GM19438 (cell line): Measurements from ENCODE around the gene DMAC2.
"Not testable (repeated sequence)": the region's sequence is repeated elsewhere in the genome, so short reads cannot be mapped to it uniquely, and the experiment has no call there.

Experiments
- ATAC-seq: cut with Tn5 transposase; IDR thresholded peaks from one replicate; pipeline ENCODE4 v1.9.1; 2021; ENCODE audit warnings: low read depth; ENCODE audit not compliant: unreplicated experiment

Gene DMAC2

DNA sequence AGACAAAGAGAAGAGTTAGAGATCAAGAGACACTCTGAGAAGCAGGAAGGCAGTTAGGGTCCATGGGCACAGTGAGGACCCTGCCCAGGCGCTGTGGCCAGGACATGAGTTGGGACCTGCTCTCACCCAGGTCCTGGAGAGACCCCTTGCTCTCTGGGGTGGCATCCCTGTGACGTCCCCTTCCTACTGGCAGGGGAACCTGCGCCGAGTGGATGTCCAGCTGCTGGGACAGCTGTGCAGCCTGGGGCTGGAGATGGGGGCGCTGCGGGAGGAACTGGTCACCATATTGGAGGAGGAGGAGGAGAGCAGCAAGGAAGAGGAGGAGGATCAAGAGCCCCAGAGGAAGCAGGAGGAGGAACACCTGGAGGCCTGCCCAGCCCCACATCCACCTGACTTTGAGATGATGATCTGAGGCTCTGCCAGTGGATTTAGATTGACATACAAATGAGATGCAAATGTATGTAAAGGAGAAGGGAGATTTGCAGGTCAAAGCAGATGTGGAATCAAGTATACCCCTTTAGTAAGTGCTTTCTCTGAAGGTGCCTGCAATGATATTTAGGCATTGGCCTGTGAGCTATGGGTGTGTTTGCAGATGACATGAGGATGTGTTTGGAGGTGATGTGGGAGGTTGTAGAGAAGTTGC lies 4.2 kb upstream of the DMAC2 start:
- ATAC-seq, result no peak

DNA sequence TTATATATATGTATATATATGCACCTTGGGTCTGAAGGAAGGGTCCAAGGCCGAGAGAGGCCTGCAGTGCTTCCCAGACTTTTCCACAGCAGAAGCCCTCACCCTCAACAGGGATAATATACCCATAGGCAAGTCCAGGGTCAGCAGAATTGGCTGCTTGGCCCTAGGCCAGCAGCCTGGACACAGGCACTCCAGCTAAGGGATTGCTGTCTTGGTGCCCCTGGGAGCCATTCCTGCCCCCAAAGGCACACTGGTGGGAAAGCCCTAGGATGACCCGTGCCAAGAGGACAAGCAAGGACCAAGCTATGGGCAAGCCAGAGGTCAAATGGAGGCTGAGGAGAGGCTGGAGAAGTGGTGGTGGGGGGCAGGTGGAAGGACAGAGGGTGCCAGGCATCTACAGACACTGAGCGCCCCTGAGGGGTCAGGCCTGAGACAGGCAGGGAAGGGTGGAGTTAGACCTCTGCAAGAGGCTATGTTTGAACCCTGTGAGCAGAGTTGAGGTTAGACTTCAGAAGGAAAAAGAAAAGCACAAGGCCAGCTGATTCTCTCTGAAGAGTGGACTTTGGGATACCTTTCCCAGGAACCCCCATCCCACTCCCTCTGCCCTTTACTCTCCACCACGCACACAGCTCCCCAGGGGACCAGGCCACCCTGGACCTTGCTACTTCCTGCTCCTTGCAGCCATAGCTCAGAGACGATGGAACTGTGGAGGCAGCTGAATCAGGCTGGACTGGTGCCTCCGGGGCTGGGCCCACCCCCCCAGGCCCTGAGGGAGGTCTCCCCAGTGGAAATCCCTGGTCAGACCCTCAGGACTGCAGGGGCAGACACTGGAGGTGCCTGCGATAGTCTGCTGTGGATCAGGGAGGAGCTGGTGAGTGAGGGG lies 3.0 kb upstream of the DMAC2 start, which contains the start of gene ERICH4:
TSS of gene ERICH4 (plus strand) at position 684 of the 883 bp plus-strand sequence. CDS start at position 698, 14 bp downstream.
- ATAC-seq, result no peak

DNA sequence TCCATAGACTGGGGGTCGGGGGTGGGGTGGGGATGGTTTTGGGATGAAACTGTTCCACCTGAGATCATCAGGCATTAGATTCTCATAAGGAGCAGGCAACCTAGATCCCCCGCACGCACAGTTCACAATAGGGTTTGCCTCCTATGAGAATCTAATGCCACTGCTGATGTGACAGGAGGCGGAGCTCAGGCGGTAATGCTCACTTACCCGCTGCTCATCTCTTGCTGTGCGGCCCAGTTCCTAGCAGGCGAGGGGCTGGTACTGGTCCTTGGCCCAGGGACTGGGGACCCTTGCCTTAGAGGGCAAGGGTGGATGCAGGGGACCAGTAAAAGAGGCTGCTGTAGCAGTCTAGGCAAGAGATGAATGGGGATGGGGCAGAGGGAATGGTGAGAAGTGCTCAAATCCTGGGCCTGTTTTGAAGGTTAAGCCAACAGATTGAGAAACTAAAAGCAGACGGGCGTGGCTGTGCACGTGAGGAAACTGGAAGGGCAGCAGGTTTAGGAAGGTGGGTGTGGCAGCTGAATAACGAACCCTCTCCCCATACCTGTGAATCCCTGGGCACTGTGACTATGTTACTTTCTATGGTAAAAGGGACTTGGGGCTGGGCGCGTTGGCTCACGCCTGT lies 1.7 kb upstream of the DMAC2 start:
- no peak for ATAC-seq

DNA sequence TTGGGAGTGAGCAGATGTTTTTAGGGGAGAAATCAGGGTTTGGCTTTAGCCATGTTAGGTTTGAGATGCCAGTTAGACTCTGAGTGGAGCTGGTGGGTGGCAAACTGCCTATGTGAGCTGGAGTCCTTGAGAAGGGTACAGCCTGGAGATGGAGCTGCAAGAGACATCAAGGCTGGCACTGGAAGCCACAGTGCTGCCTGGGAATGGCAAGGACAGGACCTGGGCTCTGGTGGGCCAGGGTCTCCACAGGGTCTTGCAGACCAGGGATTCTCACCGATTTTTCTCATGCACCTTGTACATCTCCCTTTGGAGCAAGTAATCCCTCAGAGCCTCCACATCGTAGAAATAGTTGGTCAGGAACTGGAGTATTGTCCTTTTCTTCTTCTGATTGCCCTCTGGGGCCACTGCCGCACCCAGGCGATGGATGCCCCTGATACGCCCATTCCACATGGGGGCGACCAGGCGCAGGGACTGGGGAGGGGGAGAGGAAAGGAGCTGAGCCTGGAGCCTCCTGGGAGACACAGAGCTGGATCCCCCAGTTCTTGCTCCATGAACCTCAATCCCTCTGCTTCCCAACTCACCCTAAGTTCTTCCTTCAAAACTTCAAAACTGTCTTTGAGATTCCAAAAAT lies 1.7 kb downstream of the DMAC2 start:
- no peak for ATAC-seq

DNA sequence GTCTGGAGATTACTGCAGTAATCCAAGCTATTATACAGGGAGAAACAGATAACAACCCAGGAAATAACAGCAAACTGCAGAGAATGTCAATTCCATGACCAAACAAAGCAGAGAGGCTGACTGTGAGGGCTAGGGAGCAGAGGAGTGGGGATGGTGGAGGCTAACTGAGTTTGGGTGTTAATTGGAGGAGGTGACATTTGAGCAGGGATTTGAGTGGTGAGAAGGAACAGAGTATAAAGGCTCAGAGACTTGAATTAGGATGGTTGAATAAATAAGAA lies 3.1 kb downstream of the DMAC2 start:
- ATAC-seq, result no peak

DNA sequence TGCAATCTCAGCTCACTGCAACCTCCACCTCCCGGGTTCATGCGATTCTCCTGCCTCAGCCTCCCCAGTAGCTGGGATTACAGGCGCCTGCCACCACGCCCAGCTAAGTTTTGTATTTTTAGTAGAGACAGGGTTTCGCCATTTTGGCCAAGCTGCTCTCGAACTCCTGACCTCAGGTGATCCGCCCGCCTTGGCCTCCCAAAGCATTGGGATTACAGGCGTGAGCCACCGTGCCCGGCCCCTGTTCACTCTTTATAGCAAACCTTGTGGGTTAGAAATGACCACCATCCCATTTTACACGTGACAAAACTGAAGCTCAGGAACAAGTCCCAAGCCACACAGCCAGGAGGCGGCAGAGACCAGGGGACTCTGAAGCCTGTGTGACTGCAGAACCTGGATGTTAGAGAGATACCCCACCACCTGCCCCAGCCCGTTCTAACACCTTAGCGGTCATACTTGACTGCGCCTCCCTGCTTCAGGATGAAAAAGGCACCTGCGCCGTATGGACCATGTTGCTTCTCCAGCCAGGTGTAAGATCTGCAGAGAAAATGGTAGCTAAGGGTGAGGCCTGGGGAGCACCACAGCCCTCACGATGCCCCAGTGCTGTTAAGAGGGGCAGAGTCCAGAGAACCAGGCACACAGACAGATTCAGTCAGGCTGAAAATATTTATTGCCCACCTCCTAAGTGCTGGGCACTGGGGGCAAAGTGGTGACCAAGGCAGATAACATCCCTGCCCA lies 3.6 kb downstream of the DMAC2 start:
- ATAC-seq, result no peak

DNA sequence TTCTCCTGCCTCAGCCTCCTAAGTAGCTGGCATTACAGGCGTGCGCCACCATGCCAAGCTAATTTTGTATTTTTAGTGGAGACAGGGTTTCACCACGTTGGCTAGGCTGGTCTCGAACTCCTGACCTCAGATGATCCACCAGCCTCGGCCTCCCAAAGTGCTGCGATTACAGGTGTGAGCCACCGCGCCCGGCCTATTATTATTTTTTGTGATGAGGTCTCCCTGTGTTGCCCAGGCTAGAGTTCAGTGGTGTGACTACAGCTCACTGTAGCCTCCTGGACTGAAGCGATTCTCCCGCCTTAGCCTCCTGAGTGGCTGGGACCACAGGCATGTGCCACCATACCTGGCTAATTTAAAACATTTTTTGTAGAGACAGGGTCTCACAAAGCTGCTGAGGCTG lies 4.3 kb downstream of the DMAC2 start:
- not testable (repeated sequence) for ATAC-seq

DNA sequence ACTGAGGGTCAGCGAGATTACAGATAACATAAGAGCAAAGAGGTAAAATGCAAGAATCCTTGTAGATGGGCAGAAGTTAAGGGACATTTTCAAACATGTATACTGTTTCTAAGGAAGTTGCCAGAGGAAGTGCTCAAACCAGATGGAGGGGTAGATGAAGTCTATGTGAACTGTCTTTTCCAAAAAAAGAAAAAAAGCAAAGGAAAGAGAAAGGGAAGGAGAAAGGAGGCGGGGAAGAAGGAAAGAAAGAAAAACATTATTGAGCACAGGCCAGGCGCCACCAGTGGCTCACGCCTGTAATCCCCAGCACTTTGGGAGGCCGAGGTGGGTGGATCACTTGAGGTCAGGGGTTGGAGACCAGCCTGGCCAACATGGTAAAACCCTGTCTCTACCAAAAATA lies 5.3 kb downstream of the DMAC2 start:
- no peak for ATAC-seq

DNA sequence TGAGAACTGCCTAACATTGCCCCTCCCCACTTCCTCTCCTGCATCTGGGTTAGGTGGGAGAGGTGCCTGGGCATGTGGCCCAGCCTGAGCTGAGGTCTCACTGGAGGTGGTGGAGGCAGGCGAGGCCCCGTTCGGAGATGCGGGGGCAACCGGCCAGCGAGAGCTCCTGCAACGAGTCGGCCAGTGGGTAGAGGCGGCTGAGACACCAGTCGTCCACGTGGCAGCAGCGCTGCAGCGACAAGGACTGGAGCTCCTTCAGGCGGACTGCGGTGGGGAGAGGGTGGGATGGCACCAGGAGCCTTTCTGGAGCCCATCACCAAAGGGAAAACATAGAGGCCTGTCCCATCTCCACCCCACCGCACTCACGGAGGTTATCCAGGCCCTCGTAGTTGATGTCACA lies 6.5 kb downstream of the DMAC2 start:
- no peak for ATAC-seq

DNA sequence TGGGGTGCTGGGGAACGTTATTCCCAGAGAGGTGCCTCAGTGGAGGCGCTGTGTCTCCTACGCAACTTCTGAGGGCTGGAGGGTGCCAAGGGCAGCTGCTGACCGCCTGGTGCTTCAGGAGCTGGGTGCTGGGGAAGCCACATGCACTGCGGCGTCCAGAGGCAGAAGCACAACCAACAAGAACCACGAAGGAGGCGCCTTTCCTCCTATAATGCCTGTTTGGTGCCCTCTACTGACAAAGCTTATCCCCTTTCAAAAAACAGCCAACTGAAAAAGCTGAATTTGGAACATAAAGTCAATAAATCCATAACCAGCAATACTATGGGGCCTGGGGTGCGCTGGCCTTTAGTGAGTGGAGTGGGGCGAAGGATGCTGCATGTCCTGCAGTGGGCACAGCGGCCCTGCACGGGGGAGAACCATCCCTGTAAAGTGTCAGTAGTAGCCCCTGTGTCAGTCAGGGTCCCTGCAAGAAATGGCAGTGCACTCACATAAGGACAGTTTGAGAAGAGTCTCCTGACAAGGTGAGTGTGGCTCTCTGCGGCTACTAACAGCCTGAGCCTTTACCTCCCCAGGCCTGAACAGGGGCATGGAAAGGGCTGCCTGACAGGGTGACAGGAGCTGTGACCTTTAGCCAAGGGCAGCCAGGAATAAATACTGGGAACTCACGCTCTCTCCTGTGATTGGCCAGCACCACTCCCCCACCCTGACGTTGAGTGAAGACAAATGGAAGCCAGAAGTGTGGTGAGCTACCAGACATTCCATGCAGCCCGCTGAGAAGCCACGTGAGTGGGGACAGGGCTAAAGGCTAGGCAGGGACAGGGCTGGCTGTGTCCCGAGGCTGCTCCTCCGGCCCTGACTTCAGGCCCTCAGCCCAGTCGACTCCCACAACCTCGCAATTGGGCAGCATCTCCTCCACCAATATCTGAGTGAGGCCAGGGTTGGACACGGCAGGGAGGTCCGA lies 8.0 kb downstream of the DMAC2 start:
- no peak for ATAC-seq

DNA sequence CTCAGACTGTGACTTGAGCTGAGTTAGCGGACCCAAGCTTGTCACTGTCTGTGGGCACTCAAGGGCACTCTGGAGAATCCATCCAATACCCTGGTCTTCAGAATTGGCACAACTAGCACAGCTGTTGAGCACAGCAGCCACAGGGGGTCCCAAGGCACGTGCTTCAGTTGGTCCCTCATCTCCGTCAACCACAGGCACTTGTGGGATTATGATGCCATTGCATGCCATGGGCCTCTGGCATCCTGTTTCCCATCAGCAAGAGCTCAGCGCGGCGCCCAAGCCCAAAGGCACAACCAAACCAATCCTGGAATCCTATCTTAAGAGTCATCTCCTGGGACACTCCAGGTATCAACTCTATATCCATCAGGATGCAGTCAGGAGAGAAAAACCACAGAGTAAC lies 8.8 kb downstream of the DMAC2 start:
- ATAC-seq, result no peak

DNA sequence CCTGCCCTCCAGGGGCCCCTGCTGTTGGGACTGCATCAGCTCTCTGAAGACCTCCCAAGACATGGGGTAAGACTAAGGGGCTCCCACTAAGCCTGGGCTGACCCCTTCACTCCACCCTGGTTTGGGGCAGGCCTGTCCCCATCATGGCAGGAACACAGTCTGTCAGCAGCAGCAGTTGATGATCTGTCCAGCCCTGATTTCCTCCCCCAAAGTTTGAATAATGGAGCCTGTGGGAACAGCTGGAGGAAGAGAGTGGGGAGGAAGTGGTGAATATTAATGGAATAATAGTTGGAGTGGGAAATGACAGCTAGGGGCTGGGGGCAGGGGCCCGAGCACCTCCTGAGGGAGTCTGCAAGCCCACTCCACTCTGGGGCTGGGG lies 11.2 kb downstream of the DMAC2 start:
- no peak for ATAC-seq

DNA sequence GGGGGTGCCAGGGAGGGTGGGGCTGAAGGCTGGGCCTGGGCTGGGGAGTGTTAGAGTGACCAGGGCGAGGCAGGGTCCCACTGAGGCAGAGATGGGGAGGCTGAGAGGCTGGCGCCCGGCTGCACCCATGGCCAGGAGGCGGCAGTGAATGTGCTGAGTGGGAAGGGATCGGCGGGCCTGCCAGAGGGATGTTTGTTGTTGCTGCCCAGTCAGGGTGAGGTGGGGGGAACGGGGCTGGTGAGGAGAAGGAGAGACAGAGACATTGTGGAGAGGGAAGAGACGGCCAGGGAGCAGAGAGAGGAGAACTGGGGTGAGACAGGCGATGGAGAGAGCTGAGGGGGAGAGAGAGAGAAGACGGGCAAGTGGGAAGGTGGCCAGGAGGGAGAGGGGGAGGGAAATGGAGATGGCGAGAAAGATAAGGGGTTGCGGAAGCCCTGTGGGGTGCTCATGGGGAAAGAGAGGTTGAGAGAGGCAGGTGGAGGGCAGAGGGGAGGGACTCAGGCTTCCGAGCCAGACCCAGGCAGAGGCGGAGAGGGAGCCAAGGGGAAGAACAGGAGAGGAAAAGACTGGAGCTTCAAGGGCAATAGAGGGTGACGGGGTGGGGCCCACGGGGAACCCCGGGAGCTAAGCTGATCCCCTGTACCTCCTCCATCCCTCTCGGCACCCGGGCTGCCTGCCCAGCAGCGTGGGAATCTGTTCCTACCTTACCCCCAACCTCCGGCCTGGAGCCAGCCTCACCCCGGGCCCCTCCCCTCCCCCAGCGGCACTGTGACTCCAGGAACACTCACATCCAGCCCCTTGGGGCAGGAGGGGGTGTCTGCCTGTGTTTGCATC lies 11.8 kb downstream of the DMAC2 start:
- no peak for ATAC-seq

DNA sequence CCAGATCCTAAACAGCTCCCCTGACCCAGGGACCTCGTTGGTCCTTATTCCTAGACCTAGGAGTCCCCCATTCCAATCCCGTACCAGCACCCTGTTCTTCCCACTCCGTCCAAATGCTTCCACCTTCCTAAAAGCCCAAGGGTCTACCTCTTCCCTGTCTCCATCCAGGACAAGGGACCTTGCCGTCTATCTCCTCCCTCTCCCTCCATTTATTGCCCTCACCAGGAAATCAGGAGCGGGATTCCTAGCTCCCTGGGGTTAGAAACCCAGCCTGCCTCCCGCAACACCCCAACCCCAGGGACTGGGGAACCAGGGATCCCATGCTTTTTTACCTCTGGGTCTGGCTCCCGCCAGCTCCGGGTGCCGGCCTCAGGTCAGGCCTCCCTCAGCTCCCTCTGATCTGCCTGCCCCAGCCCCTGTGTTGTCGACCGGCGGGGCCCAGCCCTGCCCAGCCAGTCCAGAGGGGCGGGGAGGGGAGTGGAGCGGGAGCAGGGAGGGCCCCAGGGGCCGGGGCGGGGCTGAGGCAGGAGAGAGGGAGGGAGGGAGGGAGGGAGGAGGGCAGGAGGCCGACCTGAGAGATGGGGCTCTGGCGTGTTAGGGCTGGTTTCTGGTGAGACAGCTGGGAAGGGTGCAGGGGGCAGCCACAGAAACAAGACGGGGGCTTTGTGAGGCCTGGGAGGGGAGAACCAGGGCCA lies 12.6 kb downstream of the DMAC2 start, which contains the start of gene B3GNT8:
TSS of gene B3GNT8 (minus strand) at position 423 of the 695 bp plus-strand sequence. CDS start 596 bp downstream, outside the sequence.
- no peak for ATAC-seq

DNA sequence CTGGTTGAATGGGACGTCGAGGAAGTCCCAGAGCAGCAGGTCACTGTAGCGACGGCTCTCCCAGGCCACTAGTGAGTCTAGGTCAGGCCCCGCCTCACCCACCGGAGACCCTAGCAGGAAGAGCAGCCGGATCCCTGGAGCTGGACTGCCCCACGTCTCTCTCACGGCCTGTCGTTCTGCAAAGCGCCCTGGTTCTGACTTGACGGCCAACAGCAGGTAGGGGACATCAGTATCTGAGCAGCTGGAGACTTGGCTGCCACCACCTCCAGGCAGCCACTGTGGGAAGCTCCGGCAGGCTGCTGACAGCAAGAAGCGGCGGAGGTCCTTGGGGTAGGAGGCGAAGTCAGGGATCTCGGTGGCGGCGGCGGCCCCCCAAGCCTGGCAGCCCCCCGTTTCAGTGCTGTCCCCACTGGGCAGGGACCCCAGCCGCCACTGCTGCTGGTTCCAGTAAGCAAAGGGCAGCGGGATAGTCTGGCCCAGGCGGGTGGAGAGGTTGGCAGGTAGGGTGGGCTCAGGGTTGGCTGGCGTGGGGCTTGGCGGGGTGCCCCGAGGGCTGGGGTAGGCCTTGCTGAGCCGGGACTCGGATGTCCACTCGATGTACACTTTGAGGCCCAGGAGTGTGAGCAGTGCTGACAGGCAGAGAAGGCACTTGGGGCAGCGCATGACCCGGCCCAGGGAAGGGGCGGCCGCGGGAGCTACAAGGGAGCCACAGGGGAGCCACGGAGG lies 13.4 kb downstream of the DMAC2 start:
- no peak for ATAC-seq

DNA sequence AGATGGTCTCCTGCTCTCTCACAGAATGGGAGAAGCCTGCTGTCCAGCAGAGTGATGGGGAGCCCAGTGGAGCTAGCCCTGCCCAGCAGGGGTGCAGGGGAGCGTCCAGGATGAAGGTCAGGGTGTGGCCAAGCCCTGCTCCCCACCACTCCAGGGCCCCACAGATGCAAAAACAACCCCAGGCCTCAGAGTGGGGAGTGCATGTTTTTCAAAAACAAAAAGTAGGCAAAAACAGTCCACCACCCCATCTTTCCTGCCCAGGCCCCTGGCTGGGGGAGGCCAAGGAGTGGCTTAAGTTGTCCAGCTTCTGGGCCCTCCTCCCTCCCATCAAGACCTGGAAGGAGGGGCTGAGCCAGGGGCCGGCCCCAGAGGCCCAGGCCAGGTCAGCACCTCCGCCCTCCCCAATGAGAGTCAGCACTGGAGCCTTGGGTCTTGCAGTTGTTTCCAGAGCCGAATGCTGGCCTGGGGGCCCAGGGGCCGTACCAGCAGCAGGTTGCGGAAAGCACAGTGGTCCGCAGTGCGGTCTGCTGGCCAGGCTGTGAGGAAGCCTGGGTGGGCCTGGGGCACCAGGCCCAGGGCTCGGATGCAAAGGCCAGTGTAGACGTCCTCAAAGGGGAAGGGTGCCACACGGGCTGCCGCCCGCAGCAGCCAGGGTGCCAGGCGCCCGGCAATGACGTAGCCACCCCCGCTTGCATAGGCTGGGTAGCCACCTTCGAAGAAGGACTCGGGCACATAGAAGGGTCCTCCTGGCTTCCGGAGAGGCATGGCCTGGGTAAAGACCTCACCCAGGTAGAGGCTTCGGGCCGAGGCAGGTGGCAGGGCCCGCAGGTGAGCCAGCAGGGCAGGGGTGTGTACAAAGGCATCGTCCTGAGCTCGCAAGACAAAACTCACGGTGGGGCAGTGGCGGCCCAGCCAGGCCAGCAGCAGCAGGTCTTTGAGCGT lies 14.3 kb downstream of the DMAC2 start:
- ATAC-seq, result no peak
